Testis (tissue), 2 donors: ENCODE data around the gene TMED6.

Experiments used
- POLR2A ChIP-seq: fragments of 450-650 bp; IDR thresholded peaks from one replicate; pipeline ENCODE4 v1.6.1; 2017; ENCODE audit warnings: antibody characterized with exemption, mild to moderate bottlenecking, moderate library complexity
- TF ChIP-seq, protein P1 (sequence below), 3 experiments: fragments of 450-650 bp in 2 of 3; fragments of 200-600 bp in 1 of 3; sonication (generic) in 1 of 3; IDR thresholded peaks; one replicate each; pipeline ENCODE4 v1.5.1; 2016 to 2019; ENCODE audit warnings: antibody characterized with exemption in 3 of 3, mild to moderate bottlenecking in 2 of 3, moderate library complexity in 1 of 3

- TF ChIP-seq, protein P1, sequence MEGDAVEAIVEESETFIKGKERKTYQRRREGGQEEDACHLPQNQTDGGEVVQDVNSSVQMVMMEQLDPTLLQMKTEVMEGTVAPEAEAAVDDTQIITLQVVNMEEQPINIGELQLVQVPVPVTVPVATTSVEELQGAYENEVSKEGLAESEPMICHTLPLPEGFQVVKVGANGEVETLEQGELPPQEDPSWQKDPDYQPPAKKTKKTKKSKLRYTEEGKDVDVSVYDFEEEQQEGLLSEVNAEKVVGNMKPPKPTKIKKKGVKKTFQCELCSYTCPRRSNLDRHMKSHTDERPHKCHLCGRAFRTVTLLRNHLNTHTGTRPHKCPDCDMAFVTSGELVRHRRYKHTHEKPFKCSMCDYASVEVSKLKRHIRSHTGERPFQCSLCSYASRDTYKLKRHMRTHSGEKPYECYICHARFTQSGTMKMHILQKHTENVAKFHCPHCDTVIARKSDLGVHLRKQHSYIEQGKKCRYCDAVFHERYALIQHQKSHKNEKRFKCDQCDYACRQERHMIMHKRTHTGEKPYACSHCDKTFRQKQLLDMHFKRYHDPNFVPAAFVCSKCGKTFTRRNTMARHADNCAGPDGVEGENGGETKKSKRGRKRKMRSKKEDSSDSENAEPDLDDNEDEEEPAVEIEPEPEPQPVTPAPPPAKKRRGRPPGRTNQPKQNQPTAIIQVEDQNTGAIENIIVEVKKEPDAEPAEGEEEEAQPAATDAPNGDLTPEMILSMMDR (IDR thresholded peaks at IDR 0.05), result no peak
- no peak for TF ChIP-seq POLR2A
Measured at GRCh38 chr16:69325784-69326171, 25.8 kb downstream of the TMED6 start.
